NCI-H82 treated with DMSO at 0.1 percent for 48 hours (cell line): ENCODE measurements around the gene PEG3.

Source experiments
- DNase-seq: peaks from one replicate; lab custom pipeline; 2025; ENCODE audit not compliant: unreplicated experiment; lab: John Stamatoyannopoulos, UW

Gene PEG3

GRCh38 chr19:56839652-56840450, 675 bp downstream of the PEG3 start:
- no peak for DNase-seq

GRCh38 chr19:56838909-56839651, 1.4 kb downstream of the PEG3 start:
- no peak for DNase-seq

DNA sequence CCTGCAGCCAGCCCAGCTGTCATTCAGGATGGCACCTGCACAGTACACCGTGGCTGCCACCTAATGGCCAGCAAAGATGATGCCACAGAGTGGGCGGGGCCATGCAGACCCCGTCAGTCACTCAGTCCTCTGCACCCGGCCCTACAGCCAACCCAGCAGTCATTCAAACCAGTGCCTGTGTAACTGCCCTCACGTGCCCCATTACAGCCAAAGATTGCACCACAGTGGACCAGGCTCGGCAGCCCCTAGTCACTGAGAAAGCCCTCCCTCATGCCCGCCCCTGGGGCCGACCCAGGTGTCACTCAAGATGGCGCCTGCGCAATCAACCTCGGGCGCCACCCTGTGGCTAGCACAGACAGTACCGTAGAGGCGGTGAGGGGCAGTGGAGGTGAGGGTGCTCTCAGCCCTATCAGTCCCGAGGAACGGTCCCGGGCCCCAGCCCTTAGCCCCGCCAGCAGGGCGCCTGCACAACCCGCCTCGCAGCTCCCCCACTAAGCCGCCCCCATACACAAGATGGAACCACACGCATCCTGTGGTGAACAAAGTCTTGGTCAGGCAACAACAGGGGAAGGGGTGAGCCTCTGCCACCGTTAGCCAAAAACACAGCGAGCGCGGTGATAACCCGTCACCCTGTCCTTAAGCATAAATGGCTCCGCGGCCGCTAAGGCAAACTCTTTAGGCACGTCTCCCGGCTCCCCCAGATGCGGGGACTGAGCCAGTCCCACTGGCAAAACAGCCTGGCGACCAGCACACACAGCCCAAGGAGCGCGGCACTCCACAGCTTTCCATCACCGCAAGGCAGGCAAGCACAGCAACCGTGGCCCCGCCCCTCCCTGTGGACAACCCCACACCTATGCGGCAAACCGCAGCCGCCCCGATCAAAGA, 2.3 kb downstream of the PEG3 start:
- DNase-seq = no peak

- no peak for DNase-seq
Observed at GRCh38 chr19:56837492-56838023, 3.0 kb downstream of the PEG3 start.

DNA sequence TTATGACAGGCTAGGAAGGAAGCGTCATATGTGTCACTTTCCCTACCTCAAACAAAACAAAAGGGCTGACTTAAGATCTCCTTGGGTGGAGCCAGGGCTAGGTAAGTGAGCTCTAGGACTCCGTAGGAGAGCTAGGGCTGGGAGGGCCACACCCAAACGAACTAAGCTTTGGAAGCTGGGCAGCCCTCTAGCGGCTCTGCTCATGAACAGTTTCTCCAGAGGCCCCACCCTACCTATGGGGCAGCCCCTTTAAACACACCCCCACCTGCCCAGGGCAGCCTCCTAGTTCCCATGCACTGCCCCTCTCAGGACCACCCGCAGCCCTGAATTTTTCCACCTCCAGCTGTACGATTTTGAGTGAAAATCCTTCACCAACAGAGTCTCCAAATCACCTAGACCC, 3.5 kb downstream of the PEG3 start:
- DNase-seq = no peak

- DNase-seq = no peak
Observed at GRCh38 chr19:56836059-56836458, 4.5 kb downstream of the PEG3 start.

DNA sequence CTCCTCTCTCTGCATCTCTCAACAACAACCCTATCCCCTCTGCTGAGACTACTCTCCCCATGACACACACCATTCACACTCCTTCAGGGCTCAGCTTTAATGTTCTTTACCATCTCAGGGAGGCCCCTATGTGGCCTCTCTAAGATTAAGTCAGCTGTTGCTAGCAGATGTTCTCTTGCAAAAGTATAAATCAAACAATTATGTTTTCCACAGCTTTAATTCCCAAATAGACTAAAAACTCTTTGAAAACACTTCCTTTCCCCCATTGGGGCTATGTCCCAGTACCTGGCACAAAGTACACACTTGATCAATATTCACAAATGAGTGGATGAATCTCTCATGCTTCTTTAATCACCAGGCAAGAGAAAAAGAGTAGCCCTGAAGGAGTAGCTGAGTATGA, 5.1 kb downstream of the PEG3 start:
- DNase-seq = no peak

DNA sequence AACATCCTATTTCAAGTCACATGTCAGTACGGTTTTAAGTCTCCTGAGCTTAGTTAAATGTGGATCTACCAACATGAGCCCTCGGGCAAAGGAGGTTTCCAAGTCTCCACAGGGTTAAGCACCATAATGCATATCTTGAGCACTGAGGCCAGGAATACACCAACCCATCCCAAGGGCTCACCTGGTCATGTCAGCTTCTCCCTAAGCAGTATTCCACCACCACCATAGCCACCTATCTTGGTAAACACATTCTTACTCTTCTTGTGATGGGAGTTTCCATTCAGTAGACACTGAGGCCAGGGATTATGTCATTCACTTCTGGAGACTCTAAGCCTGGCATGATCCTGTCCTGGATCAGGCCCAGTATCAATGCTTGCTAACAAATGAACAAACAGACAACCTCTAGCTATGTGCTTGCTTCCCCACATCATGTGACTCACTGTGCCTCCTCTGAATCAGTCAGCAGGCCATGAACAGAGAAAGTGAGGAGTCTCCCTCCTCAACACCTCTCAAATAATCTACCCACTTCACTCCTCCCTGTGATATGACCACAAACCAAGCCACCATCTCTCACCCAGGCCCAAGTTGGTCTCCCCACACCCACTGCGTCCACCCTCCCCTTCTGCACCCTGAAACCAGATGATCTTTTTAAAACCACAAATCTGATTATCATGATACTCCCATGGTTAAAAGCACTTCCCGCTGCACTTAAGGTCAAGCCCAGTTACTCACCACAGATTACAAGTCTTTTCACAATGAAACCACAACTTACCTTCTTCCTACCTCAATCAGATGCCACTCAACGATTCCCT, 5.8 kb downstream of the PEG3 start:
- DNase-seq = no peak

GRCh38 chr19:56832352-56832928, 8.1 kb downstream of the PEG3 start:
- no peak for DNase-seq

GRCh38 chr19:56831255-56831654, 9.3 kb downstream of the PEG3 start:
- DNase-seq = no peak

DNA sequence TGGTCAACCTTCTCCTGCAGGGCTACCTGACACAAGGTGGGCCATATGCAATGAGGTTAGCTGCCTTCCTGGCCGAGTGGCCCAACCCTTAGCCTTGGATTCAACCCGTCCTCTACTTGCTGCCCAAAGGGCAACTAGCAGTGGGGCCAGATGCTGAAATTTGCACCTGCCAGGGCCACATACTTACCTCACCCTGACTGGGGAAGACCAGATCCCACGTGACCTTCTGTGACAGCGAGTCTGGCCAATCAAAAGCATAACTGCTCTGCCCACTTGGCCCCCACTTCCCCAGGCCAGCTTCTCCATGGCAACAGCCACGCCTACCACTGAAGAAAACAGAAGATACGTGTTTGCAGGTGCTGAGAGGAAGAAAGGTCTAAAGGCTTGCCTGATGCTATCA, 10.9 kb downstream of the PEG3 start:
- no peak for DNase-seq

DNA sequence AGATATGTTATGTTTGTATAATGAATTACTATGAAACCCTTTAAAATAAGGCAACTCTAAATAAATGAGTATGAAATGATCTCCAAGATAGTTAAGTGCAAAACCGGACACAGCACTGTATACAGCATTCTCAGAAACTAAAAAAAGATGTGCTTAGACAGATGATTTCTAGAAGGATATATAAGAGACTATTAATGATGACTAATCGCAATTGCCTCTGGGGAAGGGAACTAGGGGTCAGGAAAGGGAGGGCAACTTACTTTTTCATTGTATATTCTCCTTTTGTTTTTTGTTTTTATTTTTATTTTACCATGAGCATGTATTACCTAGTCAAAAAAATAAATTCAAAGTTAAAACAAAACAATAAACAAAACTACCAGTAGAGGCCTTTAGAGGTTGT, 12.8 kb downstream of the PEG3 start:
- DNase-seq = no peak

DNA sequence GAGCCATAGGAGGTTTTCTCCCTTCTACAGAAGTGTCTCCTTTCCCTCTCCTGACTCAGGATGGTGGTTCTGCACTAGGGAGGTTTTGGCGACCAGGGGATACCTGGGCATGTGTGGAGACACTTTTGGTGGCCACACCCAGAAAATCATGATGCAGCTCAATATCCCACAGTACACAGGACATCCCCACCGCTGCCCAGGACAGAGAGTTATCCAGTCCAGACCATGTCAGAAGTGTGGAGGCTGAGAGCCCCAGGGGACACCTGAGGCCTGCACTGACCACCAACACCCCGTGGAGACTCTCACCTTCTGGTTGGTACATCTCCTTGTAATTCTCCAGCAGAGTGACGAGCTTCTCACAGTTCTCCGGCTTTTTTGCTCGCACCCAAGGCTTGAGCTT, 16.6 kb downstream of the PEG3 start:
- DNase-seq = no peak

DNA sequence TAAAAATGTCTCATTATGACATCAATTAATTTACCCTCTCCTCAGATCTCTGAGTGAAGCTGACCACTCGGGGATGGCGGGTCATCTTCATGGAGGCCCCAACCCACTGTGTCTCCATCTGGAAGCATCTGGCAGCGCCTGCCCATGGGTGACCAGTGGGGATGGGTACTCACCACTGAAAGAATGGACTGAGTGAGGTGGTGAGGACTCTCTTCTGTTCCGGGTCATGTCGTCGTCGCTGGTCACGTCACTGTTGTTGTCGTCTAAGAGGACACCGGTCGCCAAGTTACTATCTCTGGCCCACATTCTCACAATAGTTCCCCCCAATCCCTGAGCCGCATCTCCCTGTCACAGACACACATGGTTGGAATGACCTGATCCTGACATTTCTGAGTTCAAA, 17.1 kb downstream of the PEG3 start:
- DNase-seq = no peak

DNA sequence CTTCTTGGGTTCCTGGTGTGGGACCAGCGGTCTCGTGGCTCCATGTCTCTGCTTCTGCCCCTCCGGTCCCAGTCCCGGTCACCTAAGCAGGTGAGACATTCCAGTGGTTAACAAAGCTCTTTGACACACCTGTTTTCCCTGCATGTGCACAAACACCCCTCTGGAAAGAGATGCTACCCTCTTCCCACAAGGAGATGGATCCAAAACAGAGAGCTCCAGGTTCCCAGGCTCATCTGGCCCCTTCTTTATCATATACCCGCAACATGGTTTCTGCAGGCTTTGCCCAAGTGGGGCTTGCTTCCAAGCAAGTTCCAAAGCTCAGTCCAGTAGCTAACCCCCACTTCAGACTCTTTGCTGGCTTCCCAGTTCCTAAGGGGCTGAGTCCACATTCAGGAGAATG, 17.8 kb downstream of the PEG3 start:
- DNase-seq = no peak

GRCh38 chr19:56821675-56822074, 18.9 kb downstream of the PEG3 start:
- DNase-seq = no peak

GRCh38 chr19:56821209-56821608, 19.3 kb downstream of the PEG3 start:
- DNase-seq = no peak

GRCh38 chr19:56819166-56819565, 21.4 kb downstream of the PEG3 start:
- DNase-seq = no peak

DNA sequence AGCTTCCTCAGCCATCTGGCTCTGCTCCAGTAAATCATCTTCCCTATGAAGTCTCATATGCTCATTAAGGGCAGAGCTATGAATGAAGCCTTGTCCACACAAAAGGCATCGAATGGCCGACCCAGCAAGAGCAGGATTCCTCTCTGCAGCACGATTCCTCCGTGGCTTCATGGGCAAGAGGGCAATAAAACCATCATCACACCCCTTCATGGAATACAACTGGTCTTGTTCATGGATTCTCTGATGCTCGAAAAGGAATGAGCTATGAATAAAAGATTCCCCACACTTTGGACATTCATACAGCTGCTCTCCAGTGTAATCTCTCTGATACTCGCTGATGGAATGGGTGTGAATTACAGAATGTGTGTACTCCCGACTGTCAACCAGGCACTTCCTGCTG, 25.9 kb downstream of the PEG3 start:
- no peak for DNase-seq

DNA sequence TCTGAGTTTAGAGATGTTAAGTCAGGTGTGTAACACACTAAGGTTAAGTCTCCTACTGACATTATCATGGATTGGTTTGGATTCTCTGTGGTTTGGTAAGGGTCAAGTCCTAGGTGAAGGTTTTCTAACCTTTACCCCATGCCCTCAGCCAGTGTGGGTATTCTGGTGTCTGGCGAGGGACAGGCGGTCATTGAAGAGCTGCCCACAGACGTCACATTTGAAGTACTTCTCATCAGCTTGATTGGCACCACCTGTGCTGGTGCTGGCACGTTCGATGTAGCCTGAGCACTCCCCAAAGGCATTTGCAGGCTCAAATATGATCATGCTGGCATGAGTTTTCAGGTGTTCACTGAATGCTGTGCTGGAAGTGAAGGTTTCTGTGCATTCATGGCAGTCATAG, 27.0 kb downstream of the PEG3 start:
- DNase-seq = no peak
